Activated gamma-delta T cell (primary cell): ENCODE results near the gene NELFA.
"Not testable (repeated sequence)": the region's sequence is repeated elsewhere in the genome, so short reads cannot be mapped to it uniquely, and the experiment has no call there.

Experiments used
- DNase-seq: peaks from one replicate; lab custom pipeline; 2025; lab: John Stamatoyannopoulos, UW

Gene NELFA

GRCh38 chr4:2040391-2041238 lies 31.8 kb upstream of the NELFA start:
- peak; percentile 17 for DNase-seq

- DNase-seq = no peak
Measured at GRCh38 chr4:2036866-2037265, 28.1 kb upstream of the NELFA start.

DNA sequence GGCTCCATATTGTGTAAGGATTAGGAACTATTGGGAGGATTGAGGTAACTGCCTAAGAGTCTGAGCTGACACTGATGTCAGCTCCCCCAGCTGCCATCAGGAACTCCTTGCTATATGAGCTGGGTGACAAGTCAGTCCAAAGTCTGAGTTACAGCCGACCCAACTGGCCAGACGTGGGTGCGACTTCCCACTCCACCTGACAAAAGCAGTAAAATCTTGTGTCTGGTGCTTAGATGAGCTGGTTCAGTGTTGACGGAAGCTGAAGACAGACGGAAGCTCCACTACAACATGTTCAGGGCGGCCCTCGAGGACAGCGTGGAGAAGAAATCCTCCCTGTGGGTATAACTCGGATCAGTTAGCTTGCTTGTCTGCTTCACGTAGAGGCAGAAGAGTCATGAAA lies 27.6 kb upstream of the NELFA start:
- DNase-seq = no peak

DNA sequence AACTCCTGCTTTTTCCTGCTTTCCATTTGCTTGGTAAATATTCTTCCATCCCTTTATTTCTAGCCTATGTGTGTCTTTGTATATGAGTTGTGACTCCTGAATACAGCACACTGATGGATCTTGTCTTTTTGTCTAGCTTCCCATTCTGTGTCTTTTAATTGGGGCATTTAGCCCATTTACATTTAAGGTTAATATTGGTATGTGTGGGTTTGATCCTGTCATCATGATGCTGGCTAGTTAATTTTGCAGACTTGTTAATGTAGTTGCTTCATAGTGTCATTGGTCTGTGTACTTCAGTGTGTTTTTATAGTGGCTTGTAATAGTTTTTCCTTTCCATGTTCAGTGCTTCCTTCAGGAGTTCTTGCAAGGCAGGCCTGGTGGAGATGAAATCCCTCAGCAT lies 22.4 kb upstream of the NELFA start:
- DNase-seq = not testable (repeated sequence)

- DNase-seq = not testable (repeated sequence)
Measured at GRCh38 chr4:2027120-2027519, 18.3 kb upstream of the NELFA start.

GRCh38 chr4:2025817-2026216 lies 17.0 kb upstream of the NELFA start:
- DNase-seq = no peak

DNA sequence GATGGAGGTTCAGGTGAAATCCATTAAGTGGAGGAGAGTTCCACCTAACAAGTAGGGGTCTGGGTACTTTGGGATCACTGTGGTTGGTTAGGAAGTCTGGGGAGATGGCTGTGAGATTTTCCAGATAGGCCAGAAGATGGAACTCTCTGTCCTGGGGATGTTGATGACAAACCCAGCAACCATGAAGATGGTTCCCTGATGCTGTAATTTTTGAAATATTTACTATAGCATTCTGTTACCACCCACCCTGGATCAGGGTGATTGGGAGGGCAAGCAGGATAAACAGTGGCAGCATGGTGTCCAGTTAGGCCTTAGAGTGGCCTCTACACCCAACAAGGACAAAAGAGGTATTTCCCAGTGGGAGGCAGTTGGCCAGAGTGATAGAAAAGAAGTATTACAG lies 15.9 kb upstream of the NELFA start:
- DNase-seq = no peak

DNA sequence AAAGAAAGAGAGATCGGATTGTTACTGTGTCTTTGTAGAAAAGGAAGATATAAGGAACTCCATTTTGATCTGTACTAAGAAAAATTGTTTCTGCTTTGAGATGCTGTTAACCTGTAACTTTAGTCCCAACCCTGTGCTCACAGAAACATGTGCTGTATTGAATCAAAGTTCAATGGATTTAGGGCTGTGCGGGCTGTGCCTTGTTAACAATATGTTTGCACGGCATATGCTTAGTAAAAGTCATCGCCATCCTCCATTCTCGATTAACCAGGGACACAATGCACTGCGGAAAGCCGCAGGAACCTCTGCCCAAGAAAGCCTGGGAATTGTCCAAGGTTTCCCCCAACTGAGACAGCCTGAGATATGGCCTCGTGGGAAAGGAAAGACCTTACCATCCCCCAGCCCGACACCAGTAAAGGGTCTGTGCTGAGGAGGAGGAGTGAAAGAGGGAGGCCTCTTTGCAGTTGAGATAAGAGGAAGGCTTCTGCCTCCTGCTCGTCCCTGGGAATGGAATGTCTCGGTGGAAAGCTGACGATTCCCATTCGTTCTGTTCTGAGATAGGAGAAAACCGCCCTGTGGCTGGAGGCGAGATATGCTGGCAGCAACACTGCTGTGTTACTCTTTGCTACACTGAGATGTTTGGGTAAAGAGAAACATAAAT lies 12.7 kb upstream of the NELFA start:
- not testable (repeated sequence) for DNase-seq

- no peak for DNase-seq
Measured at GRCh38 chr4:2015008-2015407, 6.2 kb upstream of the NELFA start.

GRCh38 chr4:2011583-2011982 lies 2.8 kb upstream of the NELFA start:
- DNase-seq = no peak

- peak; percentile 22 for DNase-seq
Measured at GRCh38 chr4:2009651-2010233, 968 bp upstream of the NELFA start.

DNA sequence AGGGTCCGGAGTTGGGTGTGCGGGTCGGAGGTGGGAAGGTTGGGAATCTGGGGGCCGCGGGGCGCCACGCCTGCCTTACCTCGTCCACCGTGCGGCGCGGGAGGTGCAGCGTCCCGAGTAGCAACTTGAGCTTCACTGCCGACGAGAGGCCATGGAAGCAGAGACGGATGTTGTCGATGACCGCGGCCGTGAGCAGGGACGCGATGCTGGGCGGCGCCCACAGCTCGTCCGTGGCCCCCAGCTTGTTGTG lies 178 bp downstream of the NELFA start:
- DNase-seq = no peak

DNA sequence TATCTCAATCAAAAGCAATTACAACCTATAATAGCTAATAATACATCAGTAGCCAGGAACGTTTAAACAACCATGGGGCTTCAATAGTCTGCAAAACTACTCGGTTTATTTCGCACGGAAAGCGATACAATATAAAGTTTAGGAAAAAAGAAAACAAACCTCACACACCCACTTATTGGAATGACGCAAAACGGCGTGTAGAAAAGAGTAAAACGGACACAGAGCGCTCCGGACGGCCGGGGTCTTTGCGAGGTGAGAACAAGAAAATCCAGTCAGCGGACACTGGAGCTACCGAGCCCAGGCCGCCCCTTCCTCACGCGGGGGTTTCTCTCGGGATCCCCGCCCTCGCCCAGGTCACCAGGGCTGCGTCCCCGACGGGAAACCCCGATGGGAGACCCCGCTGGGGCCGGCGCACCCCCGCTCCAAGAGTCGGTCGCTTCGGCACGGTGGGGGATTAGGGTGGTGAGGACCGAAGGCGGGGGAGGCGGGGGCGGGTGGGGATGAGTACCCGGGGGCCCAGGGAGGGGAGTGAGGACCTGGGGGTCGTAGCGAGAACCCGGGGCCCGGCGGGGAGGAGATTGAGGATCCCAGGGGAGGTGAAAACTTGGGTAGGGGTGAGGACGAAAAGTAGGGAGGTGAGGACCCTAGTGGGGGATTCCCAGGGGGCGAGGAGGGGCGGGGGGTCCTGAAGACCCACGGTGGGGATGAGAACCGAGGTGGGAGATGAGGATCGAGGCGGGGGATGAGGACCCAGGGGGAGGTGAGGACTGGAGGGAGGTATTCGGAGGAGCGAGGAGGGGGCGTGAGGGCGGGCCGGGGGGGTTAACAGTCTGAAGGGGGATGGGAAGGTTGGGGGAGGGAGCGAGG lies 737 bp downstream of the NELFA start:
- no peak for DNase-seq

GRCh38 chr4:2006956-2007653 lies 1.7 kb downstream of the NELFA start:
- DNase-seq = no peak

GRCh38 chr4:2006367-2006766 lies 2.4 kb downstream of the NELFA start:
- no peak for DNase-seq

GRCh38 chr4:2003361-2003760 lies 5.4 kb downstream of the NELFA start:
- DNase-seq = not testable (repeated sequence)

- DNase-seq = not testable (repeated sequence)
Measured at GRCh38 chr4:1999308-1999707, 9.5 kb downstream of the NELFA start.

DNA sequence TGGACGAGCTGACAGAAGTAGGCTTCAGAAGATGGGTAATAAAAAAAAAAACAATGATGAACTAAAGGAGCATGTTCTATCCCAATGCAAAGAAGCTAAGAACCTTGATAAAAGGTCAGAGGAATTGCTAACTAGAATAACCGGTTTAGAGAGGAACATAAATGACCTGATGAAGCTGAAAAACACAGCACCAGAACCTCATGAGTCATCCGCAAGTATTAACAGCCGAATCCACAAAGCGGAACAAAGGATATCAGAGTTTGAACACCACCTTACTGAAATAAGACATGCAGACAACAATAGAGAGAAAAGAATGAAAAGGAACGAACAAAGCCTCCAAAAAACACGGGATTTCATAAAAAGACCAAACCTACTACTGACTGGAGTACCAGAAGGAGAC lies 10.5 kb downstream of the NELFA start:
- no peak for DNase-seq

GRCh38 chr4:1997712-1998111 lies 11.1 kb downstream of the NELFA start:
- no peak for DNase-seq

GRCh38 chr4:1996866-1997611 lies 11.7 kb downstream of the NELFA start:
- DNase-seq = no peak

DNA sequence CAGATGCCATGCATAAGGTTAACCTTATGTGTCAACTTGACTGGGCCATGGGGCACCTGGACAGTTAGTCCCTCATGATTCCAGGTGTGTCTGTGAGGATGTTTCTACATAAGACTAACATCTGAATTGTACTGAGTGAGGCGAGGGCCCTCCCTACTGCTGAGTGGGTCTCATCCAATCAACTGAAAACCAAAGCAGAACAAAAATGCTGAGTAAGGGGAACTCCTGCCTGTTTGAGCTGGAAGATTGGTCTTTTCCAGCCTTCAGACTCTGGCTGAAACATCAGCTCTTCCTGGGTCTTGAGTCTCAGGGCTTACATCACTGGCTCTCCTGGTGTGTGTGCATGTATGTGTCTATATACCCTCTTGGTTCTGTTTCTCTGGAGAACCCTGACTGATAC lies 13.8 kb downstream of the NELFA start:
- DNase-seq = no peak
